HG02642 (cell line): ENCODE data around the gene CDHR4.
"Not testable (repeated sequence)": the region's sequence is repeated elsewhere in the genome, so short reads cannot be mapped to it uniquely, and the experiment has no call there.

Experiments
- ATAC-seq: cut with Tn5 transposase; IDR thresholded peaks from one replicate; pipeline ENCODE4 v1.9.1; 2021; ENCODE audit warnings: mild to moderate bottlenecking; ENCODE audit not compliant: unreplicated experiment, poor library complexity

The CDHR4 gene

DNA sequence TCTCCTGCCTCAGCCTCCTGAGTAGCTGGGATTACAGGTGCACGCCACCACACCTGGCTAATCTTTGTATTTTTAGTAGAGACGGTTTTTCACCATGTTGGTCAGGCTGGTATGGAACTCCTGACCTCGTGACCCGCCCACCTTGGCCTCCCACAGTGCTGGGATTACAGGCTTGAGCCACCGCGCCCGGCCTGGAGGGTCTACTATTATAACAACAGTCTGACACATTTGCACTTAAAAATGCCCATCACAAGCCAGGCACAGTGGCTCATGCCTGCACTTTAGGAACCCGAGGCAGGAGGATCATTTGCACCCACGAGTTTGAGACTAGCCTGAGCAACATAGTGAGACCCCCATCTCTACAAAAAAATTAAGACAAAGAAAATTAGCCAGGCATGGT is 17.4 kb downstream of the CDHR4 start:
- ATAC-seq, result not testable (repeated sequence)

DNA sequence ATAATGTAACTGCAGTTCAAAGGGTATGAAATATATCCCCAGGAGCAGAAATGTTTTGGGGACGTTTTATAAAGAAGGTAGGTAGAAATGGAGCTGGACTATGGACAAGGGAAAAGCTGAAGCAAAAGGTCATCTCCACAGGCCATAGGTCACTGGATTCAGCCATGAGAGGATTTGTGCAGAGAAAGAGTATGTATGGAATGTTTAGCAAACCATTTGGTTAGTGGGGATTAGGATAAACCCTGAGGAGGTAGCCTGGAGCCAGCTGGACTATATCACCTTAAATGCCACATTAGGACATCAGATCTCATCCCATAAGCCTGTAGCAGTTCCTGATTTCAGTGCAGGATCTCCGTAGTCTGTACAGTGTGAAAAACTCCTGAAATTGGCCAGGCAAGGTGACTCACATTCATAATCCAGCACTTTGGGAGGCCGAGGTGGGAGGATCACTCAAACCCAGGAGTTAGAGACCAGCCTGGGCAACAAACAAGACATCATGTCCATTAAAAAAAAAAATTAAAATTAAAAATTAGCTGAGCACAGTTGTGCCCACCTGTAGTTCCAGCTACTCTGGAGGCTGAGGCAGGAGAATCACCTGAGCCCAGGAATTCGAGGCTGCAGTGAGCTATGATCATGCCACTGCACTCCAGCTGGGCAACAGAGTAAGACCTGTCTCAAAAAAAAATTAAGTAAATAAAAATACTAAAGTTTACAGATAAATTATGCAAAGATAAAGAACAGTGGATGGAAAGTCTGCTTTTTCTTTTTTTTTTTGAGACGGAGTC is 18.1 kb downstream of the CDHR4 start:
- no peak for ATAC-seq

DNA sequence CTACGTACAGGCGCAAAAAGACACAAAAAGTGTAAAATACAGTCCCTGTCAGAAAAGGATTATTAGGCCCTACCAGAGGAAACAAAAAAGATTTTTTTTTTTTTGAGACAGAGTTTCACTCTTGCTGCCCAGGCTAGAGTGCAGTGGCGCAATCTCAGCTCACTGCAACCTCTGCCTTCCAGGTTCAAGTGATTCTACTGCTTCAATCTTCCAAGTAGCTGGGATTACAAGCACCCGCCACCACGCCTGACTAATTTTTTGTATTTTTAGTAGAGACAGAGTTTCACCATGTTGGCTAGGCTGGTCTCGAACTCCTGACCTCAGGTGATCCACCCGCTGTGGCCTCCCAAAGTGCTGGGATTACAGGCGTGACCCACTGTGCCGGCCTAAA is 18.7 kb downstream of the CDHR4 start:
- ATAC-seq, result not testable (repeated sequence)

DNA sequence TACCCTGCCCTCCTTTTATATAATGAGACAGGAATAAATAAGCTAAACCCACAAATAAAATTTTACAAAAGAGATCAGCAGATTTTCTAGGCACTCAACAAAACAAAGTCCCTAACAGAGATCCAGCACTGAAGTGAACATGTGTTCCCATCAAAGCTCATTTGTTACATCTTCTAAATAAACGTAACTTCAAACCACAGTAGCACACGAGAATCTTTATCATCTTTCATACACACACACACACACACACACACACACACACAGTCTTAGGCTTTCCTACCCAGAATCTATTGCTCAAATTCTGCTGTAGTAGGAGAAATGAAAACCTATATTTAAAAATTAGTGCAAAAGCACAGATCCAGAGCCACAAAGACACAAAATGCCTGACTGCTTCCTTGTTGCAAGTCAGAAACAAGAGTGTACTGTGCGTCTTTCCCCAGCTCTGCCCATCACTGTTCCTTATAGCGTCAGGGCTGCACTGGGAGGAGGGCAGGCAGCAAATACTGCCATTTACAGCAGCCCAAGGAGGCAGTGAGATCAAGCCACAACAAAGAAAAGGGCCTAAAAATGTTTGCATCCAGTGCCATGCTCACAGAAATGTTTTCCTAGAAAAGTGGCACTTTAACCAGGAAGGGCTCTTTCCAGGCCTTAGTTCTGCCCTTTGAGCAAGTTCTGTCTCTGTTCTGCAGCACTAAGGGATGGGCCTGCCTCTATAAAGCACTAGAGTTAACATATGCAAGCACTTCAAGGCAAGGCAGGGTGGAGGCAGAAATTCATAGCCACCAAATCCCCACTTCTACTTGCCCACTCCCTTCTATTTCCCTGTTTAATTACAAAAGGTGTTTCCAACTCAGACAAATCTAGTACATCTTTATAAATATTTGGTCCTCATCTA is 19.3 kb downstream of the CDHR4 start:
- no peak for ATAC-seq

DNA sequence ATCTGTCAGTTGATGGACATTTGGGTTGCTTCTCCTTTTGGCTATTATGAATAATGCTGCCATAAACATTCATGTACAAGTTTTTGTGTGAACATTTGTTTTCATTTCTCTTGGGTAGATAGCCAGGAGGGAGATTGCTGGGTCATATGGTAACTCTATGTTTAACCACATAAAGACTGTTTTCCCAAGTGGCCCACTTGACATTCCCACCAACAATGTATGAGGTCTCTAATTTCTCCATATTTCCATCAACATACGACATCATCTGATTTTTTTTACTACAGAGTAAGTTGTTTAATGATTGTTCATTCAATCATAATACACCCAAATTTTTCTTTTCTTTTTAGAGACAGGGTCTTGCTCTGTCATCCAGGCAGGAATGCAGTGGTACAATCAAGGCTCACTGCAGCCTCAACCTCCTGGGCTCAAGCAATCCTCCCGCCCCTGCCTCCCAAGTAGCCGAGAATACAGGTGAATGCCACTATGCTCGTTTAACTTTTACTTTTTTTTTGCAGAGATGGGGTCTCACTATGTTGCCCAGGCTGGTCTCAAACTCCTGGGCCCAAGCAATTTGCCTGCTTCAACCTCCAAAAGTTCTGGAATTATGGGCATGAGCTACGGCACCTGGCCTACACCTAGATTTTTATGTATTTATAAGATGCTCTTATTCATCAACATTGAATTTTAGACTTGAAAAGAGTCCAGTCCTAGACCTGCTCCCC is 20.2 kb downstream of the CDHR4 start:
- no peak for ATAC-seq

DNA sequence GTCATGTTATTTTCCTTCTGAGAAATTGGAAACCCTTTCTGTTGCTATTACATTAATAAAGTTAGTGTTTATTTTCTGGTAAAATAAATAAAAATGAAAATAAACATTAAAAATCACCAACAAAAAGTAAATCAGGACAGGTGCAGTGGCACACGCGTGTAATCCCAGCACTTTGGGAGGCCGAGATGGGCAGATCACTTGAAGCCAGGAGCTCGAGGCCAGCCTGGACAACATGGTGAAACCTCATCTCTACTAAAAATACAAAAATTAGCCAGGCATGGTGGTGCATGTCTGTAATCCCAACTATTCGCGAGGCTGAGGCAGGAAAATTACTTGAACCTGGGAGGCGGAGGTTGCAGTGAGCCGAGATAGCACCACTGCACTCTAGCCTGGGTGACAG is 23.6 kb downstream of the CDHR4 start:
- ATAC-seq, result not testable (repeated sequence)

DNA sequence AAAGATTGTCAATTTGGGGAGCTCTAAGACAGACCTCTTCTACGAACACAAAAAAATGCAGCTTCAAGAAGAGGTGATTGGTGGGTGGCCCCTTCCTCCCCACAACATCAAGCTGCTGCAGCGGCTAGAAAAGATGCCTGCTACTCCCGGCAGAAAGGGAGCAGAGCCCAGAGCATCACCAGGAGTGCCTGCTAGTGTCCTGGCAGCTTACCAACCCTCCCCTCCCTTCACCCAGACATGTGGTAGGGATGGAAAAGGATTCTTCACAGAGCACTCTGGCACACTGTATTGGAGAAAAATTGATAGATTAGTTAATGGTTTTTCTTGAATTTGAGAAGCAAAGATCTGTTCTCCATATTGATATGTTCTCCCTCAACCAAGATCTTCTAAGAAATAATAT is 24.1 kb downstream of the CDHR4 start:
- no peak for ATAC-seq

DNA sequence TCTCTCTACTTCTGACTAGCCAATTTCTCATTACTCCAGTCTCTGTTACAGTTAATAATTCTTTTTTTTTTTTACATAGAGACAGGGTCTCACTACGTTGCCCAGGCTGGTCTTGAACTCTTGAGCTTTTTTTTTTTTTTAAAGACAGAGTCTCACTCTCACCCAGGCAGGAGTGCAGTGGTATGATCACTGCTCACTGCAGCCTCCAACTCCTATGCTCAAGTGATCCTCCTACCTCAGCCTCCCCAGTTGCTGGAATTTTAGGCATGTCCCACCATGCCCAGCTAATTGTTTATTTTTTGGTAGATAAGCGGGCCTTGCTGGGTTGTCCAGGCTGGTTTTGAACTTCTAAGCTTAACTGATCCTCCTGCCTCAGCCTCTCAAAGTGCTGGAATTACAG is 27.0 kb downstream of the CDHR4 start:
- no peak for ATAC-seq

DNA sequence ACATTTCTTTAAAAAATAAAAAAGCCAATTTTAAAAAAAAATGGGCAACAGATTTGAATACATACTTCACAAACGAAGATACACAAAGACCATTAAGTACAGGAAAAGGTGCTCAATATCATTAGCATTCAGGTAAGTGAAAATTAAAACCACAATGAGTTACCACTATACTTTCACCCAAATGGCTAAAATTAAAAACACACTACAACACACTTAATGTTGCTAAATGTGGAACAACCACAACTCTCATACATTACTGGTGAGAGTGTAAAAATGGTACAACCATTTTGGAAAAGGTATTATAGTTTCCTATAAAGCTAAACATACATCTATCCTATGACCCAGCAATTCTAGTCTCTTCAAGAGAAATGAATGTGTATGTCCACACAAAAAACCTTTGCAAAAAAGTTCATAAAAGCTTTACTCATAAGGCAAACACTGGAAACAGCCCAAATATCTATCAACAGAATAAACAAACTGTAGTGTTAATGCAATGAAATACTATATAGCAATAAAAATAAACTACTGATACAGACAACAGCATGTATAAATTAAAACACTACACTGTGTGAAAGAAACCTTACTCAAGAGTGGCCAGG is 28.2 kb downstream of the CDHR4 start:
- ATAC-seq, result no peak

DNA sequence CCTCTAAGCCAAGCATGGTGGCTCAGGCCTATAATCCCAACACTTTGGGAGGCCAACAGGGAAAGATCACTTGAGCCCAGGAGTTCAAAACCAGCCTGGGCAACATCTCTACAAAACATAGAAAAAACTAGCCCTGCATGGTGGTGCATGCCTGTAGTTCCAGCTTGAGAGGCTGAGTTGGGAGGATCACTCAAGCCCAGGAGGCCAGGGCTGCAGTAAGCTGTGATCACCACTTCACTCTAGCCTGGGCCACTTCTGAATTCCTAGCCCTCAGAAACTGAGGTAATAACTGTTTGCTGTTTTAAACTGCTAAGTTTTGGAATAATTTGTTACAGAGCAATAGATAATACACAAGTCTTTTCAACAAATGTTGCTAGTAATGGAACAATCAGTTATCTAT is 29.7 kb downstream of the CDHR4 start:
- no peak for ATAC-seq

DNA sequence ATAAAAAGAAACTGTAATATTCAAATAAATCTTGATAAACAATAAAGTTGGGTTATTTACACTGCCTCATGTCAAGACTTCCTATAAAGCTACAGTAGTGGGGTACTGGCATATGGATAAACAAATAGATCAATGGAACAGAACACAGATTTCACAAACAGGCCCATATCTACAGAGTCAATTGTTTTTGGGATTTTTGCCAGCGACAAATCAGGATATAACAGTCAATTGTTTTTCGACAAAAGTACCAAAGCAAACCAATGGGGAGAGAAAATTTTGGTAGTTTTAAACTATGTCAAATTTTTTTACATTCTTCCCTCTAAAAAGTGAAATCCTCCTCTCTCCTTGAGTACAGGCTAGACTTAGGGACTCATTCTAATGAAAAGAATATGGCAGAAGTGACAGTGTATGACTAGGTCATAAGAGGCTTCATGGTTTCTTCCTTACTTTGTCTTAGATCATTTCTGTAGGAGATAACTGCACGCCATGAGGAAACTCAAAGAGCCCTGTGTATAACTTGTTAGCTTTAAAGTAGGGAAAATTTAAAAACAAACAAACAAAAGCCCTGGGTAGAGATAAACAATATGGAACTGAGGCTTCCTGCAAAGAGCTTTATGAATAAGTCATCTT is 30.3 kb downstream of the CDHR4 start:
- ATAC-seq, result no peak

DNA sequence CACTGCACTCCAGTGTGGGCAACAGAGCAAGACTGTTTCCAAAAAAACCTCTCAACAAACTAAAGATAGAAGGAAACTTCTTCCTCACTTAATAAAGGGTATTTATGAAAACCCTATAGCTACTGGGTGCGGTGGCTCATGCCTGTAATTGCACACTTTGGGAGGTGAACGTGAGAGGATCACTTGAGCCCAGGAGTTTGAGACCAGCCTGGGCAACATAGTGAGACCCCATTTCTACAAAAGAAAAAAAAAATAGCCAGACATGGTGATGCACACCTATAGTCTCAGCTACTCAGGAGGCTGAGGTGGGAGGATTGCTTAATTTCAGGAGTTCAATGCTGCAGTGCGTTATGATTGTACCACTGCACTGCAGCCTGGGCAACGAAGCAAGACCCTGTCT is 35.7 kb downstream of the CDHR4 start:
- ATAC-seq, result no peak

DNA sequence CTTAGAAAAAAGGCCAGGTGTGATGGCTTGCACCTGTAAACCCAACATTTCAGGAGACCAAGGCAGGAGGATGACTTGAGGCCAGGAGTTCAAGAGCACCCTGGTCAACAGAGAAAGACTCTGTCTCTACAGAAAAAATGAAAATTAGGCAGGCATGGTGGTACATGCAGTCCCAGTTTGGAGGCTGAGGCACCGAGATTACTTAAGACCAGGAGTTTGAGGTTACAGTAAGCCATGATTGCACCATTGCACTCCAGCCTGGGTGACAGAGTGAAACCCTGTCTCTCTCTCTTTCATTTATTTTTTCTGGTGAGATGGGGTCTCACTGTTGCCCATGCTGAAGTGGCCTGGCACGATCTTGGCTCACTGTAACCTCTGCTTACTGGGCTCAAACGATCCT is 38.0 kb downstream of the CDHR4 start:
- ATAC-seq, result no peak

DNA sequence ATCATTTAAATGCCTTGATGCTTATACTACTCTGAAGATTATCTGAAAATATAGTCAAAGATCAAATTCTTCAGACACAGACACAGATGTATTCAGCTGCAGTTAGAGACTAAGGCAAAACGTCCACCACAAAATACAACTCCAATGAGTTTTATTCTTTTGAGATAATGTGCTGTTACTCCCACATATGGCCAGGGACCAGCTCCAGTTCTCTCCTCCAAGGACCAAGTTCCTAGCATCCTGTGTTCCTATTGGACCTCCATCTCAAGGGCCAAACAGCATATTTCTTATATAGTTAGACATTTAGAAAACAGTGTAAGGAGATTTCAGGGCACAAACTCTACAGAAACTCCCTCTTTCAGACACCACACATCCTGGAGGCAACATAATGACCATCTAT is 40.4 kb downstream of the CDHR4 start:
- ATAC-seq, result no peak

DNA sequence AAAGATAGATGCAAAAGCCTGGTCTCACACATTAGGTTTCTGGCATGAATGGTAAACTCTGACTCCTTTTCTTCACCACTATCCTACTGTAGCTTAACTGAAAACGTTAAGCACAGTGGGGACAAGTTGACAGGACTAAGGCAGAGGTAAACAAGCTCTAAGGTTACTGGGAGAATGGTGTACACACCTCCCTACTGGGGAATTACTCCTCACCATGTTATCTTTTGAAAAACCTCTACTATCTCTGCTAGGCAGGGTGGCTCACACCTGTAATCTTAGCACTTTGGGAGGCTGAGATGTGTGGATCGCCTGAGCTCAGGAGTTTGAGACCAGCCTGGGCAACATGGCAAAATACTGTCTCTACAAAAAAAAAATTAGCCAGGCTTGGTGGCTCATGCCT is 42.5 kb downstream of the CDHR4 start:
- no peak for ATAC-seq

DNA sequence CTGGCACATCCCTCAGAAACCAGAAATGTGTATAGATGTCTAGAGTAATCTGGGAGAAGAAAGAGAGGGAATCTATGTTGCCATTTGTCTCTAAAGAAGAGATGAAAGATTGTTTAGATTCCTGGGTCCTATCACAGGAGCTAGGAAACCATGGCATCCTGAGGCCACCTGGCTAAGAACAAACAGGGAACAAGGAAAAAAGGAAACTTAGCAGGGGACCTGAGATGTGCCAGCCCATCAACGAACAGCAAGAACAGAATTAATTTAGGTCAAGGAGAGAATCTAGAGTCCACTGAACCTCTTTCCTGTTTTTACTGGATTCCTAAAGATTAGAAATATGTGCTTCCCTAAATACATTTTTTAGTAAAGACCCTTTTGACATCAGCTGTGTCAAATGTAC is 43.6 kb downstream of the CDHR4 start:
- no peak for ATAC-seq

DNA sequence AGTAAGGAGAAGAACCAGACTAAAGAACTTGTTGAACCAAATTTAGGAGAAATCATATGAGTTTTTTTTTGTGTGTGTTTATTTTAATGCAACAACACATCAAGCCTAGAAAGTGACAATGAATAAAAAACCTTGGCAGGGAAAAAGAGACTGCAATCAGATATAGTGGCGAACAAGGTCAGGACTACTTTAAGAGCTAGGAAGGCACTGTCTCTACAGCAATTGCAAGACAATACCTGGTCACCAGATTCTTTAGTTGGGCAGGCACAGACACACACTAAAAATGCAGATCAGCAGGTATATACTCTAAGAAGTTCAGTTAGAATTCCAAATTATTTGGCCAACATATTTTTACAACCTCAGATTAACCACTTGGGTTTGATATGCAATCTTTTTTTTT is 45.1 kb downstream of the CDHR4 start:
- ATAC-seq, result no peak

DNA sequence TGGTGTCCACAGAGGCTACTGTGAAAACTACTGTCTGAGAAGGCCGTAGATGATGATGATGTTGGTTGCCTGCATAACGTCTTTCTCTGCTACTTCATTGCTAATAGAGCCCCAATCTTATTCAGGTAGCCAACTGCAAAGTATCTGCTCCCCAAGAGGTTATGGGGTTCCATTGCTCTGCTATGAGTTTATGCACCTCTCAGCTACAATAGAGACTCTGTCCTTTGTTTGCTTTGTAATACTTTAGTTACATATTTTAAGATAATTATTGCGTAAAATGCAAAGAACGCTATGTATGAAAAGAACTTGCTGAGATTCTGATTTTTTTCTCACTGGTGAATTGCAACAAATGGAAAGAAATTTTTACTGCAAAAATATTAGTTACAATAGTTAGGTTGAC is 48.2 kb downstream of the CDHR4 start:
- no peak for ATAC-seq

DNA sequence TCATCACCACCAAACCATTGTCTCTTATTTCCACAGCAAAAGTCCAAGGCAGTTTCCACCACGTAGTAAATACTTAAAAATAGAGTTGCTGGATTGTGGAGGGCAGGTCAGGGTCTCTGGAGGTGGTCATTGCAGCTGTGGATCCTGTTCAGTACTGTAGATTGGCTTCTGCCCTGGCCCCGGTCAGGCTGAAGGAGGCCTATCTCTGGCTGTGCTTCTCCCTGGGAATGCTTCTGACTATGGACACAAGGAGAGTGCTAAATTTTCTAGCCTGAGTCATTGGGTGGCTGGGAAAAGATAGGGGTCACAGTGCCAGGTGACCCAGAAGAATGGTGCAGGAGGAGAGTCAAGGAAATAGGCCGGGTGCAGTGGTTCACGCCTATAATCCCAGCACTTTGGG is 49.6 kb downstream of the CDHR4 start:
- no peak for ATAC-seq

DNA sequence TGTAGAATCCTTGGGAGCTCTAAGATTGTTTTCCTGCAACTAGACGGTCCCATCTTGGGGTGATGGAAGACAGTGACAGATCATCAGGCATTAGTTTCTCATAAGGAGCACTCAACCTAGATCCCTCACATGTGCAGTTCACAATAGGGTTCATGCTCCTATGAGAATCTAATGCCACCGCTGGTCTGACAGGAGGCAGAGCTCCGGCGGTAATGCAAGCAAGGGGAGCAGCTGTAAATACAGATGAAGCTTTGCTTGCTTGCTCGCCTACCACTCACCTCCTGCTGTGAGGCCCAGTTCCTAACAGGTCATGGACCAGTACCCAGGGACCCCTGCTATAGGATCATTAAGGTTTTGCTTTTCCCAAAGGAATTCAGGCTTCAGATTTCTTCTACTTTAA is 50.8 kb downstream of the CDHR4 start:
- ATAC-seq, result not testable (repeated sequence)
